Endodermal cell (in vitro differentiated cells): ENCODE results near the gene CSTA. TPM values are rescaled to one million over a fixed set of nuclear protein-coding genes. Genes with fewer than 3 reads are reported as not detected.
A peak's percentile ranks its signal among the peaks of the same experiment; 100 is the strongest.

Experiments used
- DNase-seq: peaks from one replicate; pipeline ENCODE4 v3.0.0-alpha.2; 2017
- H3K27ac ChIP-seq: 2 replicates; pipeline ENCODE4 v1.5.1; 2013; ENCODE audit warnings: mild to moderate bottlenecking, low read depth, low read length, moderate library complexity
- H3K27me3 ChIP-seq: 2 replicates; pipeline ENCODE4 v1.6.1; 2013; ENCODE audit warnings: mild to moderate bottlenecking, low read length, moderate library complexity; ENCODE audit not compliant: insufficient read depth, control insufficient read depth, poor library complexity, severe bottlenecking
- H3K36me3 ChIP-seq: 2 replicates; pipeline ENCODE4 v1.7.0; 2013; ENCODE audit warnings: mild to moderate bottlenecking, low read length, moderate library complexity; ENCODE audit not compliant: control insufficient read depth, insufficient read depth
- H3K4me1 ChIP-seq: one replicate; pipeline ENCODE4 v1.7.0; 2013; ENCODE audit warnings: low read length; ENCODE audit not compliant: control insufficient read depth, insufficient read depth
- H3K4me3 ChIP-seq: 2 replicates; pipeline ENCODE4 v1.5.1; 2013; ENCODE audit warnings: mild to moderate bottlenecking, low read length, moderate library complexity
- H3K9ac ChIP-seq: 2 replicates; pipeline ENCODE4 v1.6.1; 2013; ENCODE audit warnings: mild to moderate bottlenecking, low read length, moderate library complexity; ENCODE audit not compliant: poor library complexity, severe bottlenecking; ENCODE audit errors: extremely low read depth
- H3K9me3 ChIP-seq: 2 replicates; pipeline ENCODE4 v1.6.1; 2013; ENCODE audit warnings: mild to moderate bottlenecking, low read length, moderate library complexity; ENCODE audit not compliant: control insufficient read depth
- H3K27ac Mint-ChIP-seq: 2 replicates; pipeline ENCODE4 v1.8.0; 2020; ENCODE audit warnings: mixed read lengths
- H3K27me3 Mint-ChIP-seq: 2 replicates; pipeline ENCODE4 v1.8.0; 2021; ENCODE audit warnings: mild to moderate bottlenecking, mixed read lengths; ENCODE audit not compliant: insufficient read depth
- H3K36me3 Mint-ChIP-seq: 2 replicates; pipeline ENCODE4 v1.8.0; 2020; ENCODE audit warnings: low read depth, mixed read lengths
- H3K4me1 Mint-ChIP-seq: 2 replicates; pipeline ENCODE4 v1.8.0; 2020; ENCODE audit warnings: mixed read lengths
- H3K4me3 Mint-ChIP-seq: 2 replicates; pipeline ENCODE4 v1.8.0; 2020; ENCODE audit warnings: mild to moderate bottlenecking, moderate library complexity, mixed read lengths
- H3K9me3 Mint-ChIP-seq: 2 replicates; pipeline ENCODE4 v1.8.0; 2020; ENCODE audit warnings: mild to moderate bottlenecking, mixed read lengths
- WGBS, 2 experiments: methylation state at CpG; one replicate each; pipeline versions ENCODE4 v1.1.5 to v1.1.7; 2013; ENCODE audit warnings: missing lambda C conversion rate in 2 of 2, mixed read lengths in 1 of 2; ENCODE audit not compliant: insufficient coverage in 1 of 2, insufficient read length in 1 of 2; 5-methylcytosine and 5-hydroxymethylcytosine counted together
- total RNA-seq, 2 donors: library from RNA; stranded (reverse); fragmentation: NEBNext Ultra II Directional in 1 of 2; extraction: Animal tissue kit (Norgen Biotek cat#: 25700) in 1 of 2; gene quantifications; 2 replicates in 1 of 2; 3 replicates in 1 of 2; pipeline ENCODE4 v1.2.1, GENCODE V29; 2021
- TF ChIP-seq, protein P1 (sequence below): fragments of 200-600 bp; sonication (generic); conservative IDR thresholded peaks from 2 replicates; pipeline ENCODE4 v1.5.0; 2021; ENCODE audit warnings: antibody characterized with exemption, mild to moderate bottlenecking

The CSTA gene
- total RNA-seq, 2 donors from 2014 or later, result not detected

DNA sequence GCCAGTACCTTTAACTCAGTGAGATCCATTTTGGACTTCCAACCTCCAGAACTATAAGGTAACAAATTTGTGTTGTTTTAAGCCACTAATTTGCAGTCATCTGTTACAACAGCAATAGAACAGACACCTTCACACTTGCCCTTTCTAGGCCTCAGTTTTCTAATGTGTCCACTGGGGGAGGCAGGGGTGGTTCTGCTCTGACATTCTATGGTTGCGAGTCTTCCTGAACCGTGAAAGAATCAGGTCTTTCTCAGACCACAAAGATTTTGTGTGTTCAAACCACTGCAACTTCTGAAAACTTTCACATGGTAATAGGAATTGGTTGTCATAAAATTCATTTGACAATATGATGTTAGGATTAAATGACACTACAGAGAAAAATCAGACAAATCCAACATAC, 26.8 kb upstream of the CSTA start:
- DNase-seq, result no peak
- WGBS, 2 experiments, result 76 to 89% methylated on average over 2 of the region's 2 CpGs
- Histone ChIP-seq H3K27me3 (peaks cover 34% of the 10 kb centered on the region), H3K4me3 (no peak overlapping the region), H3K9ac (no peak overlapping the region), H3K27ac (no peak overlapping the region), H3K36me3 (no peaks in the 10 kb centered on the region), H3K9me3 (peaks cover 3% of the 10 kb centered on the region), H3K4me1 (no peaks in the 10 kb centered on the region)
- TF ChIP-seq, protein P1, sequence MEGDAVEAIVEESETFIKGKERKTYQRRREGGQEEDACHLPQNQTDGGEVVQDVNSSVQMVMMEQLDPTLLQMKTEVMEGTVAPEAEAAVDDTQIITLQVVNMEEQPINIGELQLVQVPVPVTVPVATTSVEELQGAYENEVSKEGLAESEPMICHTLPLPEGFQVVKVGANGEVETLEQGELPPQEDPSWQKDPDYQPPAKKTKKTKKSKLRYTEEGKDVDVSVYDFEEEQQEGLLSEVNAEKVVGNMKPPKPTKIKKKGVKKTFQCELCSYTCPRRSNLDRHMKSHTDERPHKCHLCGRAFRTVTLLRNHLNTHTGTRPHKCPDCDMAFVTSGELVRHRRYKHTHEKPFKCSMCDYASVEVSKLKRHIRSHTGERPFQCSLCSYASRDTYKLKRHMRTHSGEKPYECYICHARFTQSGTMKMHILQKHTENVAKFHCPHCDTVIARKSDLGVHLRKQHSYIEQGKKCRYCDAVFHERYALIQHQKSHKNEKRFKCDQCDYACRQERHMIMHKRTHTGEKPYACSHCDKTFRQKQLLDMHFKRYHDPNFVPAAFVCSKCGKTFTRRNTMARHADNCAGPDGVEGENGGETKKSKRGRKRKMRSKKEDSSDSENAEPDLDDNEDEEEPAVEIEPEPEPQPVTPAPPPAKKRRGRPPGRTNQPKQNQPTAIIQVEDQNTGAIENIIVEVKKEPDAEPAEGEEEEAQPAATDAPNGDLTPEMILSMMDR, result peak; percentile 11
- Mint-ChIP-seq H3K4me3 (no peak overlapping the region), H3K9me3 (peaks cover 1% of the 10 kb centered on the region), H3K27ac (no peak overlapping the region), H3K27me3 (peaks cover 18% of the 10 kb centered on the region), H3K4me1 (no peaks in the 10 kb centered on the region), H3K36me3 (no peaks in the 10 kb centered on the region)

DNA sequence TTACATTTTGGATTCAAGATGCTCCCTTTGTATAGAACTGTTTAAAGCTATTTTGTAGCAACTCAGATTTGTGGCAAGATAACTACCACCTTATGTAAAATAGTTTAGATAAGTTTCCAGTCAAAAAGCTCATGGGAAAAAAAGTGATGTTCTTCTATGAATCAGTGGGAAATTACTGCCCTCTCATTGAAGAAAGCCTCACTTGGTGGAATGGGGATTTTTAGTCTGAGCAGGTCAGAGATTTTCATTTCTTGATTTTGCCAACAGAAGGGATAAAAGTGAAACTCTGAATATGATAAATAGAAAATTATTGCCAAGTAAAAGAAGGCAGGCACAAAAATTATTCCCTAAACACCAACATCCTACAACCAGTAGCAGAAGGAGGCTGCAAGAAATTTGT, 25.8 kb upstream of the CSTA start:
- no peak for DNase-seq
- peaks cover 42% of the 10 kb centered on the region for H3K27me3 ChIP-seq
- TF ChIP-seq, protein P1, result no peak
- Mint-ChIP-seq H3K4me3 (no peak overlapping the region), H3K27me3 (peaks cover 26% of the 10 kb centered on the region), H3K9me3 (peaks cover 1% of the 10 kb centered on the region), H3K4me1 (no peaks in the 10 kb centered on the region), H3K36me3 (no peaks in the 10 kb centered on the region), H3K27ac (no peak overlapping the region)
- H3K9ac ChIP-seq, result no peak overlapping the region
- no peak overlapping the region for H3K4me3 ChIP-seq
- no peak overlapping the region for H3K27ac ChIP-seq
- no peaks in the 10 kb centered on the region for H3K4me1 ChIP-seq
- no peaks in the 10 kb centered on the region for H3K36me3 ChIP-seq
- peaks cover 3% of the 10 kb centered on the region for H3K9me3 ChIP-seq

DNA sequence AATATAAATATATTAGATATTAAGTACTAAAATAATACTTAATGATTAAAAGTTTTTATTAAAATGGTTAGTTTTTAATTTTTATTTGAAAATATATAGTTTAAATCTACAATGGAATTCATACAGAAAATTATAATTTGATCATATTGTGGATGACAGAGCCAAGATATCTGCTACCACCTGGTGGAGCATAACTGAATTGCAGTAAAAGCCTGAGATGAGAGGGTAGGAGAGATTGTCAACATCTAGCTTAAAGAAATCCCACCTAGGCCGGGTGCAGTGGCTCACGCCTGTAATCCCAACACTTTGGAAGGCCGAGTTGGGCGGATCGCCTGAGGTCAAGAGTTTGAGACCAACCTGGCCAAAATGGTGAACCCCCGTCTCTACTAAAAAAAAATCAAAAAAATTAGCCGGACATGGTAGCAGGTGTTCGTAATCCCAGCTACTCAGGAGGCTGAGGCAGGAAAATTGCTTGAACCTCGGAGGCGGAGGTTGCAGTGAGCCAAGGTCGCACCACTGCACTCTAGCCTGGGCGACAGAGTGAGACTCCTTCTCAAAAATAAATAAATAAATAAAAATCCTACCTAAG, 25.1 kb upstream of the CSTA start:
- H3K4me1 Mint-ChIP-seq, result no peaks in the 10 kb centered on the region
- DNase-seq, result peak; percentile 74
- WGBS, 2 experiments, result 88 to 89% methylated on average over 12 of the region's 12 CpGs

More for the DNA sequence above, 25.1 kb upstream of the CSTA start:
- Mint-ChIP-seq H3K27me3 (peaks cover 31% of the 10 kb centered on the region), H3K36me3 (no peaks in the 10 kb centered on the region), H3K4me3 (no peak overlapping the region), H3K9me3 (peaks cover 1% of the 10 kb centered on the region), H3K27ac (no peak overlapping the region)
- TF ChIP-seq, protein P1, result peak; percentile 91
- H3K4me3 ChIP-seq, result no peak overlapping the region
- H3K9me3 ChIP-seq, result peaks cover 3% of the 10 kb centered on the region
- no peaks in the 10 kb centered on the region for H3K4me1 ChIP-seq
- peaks cover 49% of the 10 kb centered on the region for H3K27me3 ChIP-seq
- H3K36me3 ChIP-seq, result no peaks in the 10 kb centered on the region
- no peak overlapping the region for H3K9ac ChIP-seq
- no peak overlapping the region for H3K27ac ChIP-seq
